GM19324 (cell line): ENCODE data around the gene GALNT18.

ENCODE experiments used
- ATAC-seq: cut with Tn5 transposase; IDR thresholded peaks from one replicate; pipeline ENCODE4 v1.9.1; 2021; ENCODE audit warnings: mild to moderate bottlenecking, moderate library complexity; ENCODE audit not compliant: unreplicated experiment, low FRiP score

GALNT18 gene

DNA sequence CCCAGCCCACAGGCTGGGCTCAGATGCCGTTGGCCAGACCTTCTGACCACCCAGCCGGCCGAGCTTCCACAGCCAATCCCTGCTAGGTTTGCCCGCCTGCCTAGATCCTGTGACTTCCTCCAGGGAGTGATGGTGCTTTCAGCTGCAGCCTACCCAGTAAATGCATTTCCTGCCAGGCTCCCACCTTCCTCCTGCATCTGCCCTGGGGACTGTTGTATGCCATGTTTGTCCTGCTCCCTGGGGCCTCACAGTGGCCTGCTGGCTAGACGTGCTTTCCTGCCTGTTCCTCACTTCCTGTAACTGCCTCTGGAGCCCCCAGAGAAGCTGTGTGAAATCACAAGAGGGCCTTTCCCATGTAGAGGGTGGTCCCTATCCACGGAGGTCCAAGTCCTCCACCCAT is 86.2 kb downstream of the GALNT18 start:
- no peak for ATAC-seq

DNA sequence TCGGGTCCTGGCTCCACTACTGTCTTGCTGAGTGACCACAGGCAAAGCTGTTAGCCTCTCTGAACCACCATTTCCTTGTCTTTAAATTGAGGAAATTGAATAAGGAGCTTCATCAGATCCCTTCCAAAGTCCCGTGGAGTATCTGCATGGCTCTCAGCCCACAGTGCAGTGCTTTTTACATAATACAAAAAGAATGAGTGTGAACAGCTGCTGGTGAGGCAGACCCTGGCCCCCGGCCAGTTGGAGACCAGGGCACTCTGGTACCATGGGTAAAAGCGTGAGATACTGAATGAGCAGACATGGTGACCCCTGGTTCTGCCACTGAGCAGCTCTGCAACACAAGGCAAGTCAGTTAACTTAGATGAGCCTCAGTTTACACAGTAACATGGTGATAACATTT is 86.8 kb downstream of the GALNT18 start:
- ATAC-seq: no peak

DNA sequence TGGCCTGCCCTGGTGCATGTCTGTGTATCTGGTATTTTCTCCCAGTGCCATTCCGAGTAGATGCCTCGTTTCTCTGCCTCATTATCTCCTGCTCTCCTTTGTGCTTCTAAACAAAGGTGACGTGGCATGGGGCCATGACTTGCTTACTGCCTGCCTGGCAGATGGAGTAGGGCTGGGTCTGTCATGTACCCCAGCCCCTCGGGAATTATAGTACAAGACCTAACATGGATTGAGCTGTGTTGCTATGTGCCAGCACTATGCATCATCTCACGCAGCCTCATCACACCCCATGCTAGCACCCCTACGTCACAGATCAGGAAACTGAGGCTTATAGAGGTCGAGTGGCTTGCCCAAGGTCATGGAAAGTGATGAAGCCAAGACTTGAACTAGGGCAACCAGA is 88.1 kb downstream of the GALNT18 start:
- ATAC-seq: no peak

DNA sequence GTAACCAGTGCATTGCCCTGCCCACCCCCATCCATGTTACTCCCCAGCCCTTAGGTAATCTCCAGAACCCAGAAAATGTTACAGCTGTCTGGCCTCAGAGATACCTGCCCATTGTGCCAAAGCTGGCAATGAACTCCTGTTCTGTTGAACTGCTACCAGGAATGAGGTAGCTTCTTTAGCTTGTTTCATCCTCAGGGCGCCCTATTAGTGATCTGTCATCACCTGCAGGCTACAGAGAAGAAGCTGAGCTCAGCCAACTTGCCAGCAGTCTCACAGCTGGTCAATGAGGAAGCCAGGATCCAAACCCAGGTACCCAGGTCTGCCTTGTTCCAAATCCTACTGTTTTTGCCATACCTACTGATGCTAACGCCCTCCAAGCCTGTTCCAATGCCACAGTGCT is 88.7 kb downstream of the GALNT18 start:
- no peak for ATAC-seq

DNA sequence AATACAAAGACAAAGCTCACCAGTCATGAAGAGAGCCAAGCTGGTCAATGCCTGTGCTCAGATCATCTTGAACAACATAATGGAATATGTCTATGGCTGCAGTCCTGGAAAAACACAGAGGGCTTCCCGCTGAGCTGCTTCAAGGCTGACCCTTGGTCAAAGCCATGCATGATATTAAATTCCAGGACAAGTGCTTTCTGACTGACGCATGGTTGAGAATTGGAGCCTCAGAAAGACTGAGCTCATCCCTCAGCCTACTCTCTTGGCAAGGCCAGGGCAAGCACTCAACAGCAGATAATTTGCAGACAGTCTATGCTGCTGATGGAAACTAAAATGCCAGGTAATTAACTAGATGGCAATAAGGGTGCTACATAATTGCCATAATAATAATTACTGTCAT is 89.2 kb downstream of the GALNT18 start:
- ATAC-seq: no peak

DNA sequence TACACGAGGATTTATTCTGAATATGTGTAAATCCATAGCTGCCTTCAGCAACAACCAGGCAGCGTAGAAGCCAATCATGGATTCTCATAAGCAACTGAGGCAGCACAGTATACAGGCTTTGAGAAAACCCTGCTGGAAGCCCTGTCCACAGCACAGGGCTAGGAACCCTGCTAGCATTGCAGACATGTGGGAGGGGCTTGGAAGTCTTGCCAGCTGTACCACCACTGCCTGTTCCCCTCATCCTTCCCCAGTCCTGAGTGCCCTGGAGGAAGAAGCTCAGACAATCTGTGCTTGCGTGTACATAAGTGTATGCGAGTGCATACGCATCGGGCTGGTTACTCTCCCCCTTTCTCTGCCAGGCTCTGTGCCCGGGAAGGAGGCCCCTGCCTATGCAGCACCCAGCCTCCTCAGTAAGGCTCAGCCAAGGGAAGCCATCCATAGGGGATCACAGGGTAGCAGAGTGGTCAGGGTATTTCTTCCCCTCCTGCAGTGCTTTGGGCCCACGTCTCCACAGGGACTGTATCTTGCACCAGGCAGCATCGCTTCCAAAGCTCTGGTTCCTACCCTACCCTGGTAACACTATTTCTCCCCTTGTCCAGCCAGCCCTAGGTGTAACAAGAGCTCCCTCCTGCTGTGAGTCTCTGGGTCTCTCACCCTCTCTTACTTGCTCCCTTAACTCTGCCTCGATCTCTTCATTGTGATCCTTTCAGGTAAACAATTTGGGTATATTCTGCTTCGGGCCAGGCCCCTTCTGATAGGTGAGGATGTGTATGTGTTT is 90.5 kb downstream of the GALNT18 start:
- no peak for ATAC-seq

DNA sequence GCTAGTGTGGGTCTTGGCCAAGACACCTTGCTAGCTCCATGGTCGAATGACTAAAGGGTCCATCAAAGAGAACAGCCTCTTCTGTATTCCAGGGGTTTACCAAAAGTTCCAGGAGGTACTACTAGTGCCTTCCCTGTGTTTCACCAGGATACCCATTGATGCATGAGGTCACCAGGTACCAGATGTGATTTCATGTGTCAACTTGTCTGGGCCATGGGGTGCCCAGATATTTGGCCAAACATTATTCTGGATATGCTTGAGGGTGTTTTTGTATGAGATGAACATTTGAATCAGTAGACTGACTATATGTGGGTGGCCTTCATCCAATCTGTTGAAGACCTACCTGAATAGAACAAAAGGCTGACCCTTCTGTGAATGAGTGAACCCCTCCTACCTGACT is 92.8 kb downstream of the GALNT18 start:
- ATAC-seq: no peak

DNA sequence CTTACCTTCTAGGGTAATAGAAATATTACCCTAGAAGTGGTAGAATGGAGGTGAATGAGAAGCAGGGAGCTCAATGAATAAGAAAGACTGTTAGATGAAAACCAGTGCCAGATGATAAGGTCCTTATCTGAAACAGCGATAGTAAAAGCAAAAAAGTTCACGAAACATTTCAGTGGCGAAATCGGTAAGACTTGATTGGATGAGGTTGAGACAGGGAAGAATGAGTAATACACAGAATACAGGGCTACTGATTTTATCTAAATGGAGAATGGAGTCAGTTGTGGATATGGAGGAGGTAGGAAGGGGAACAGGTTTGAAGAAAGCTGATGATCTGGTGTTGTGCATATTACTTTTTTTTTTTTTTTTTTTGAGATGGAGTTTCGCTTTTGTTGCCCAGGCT is 96.5 kb downstream of the GALNT18 start:
- no peak for ATAC-seq

DNA sequence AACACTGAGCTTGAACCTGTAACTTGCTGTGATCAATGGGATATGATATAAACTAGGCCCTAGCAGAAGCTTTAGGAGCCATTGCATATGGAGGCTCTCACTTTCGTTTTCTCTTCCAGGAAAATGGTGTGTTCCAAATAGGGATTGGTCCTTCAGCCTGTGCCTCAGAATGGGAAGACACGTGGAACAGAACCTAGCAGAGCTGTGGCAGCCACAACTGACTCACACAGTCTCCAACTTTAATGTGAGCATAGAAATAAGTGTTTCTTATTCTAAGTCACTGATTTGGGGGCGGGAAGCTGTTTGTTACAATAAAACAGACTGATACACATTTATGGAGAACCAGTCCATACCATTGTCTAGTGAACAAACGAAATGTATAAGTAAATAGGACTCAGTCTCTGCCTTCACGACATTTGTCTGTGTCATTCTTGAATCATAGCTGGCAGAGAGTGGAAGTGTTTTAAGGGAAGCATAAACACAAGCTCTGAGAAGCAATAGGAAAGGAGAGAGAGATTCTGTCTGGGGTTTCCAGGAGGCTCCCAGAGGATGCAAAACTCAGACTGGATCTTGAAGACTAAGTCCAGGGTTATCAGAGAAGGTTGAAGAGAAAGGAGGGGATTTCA is 97.3 kb downstream of the GALNT18 start:
- ATAC-seq: no peak

DNA sequence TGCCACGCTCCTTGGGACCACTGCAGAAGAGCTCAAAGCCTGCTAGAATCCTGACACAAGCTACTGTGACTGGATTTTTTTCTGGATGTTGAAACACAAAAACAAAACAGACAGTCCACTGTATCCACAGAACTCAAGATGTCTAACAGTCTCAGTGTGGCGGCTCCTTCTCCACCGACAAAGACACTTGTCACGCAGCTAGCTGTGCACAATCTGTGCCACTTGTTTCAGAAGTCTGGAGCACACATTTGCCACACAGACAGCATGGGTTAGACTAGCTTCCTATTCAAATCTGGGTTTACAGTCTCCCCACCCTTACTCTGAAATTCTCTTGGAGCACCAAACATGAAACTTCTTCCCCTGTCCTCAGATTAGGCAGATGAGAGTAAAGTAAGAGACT is 99.2 kb downstream of the GALNT18 start:
- no peak for ATAC-seq

DNA sequence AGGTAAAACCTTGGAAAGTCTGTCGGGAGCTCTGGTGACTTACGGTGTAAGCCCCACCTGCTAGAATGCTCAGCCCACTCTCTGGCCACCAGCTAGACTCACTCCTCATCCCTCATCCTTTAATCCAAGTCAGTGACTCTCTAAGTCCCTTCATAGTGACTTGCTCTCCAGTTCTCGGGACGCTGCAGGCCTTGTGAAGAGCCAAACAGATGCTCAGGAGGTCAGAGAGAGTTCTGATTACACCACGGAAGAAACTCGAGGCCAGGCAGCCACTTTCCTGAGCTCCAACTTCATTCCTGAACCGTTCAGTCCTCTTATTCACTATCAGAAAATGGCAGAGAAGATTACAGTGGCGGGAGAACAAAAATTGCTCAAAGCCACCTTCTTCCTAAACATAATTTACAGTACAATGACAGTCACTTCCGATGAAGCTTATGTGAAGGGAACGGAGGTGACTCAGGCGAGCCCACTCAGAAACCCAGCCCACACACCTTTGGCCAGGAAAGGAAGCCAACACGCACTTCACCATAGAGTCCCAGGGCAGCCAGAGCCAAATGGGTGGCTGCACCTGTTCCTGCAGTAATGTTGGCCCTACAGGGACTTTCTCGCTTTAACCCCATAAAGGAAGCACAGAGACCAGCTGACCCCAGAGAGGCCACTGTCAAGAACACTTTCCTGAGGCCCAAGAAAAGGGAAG is 100.4 kb downstream of the GALNT18 start:
- no peak for ATAC-seq

DNA sequence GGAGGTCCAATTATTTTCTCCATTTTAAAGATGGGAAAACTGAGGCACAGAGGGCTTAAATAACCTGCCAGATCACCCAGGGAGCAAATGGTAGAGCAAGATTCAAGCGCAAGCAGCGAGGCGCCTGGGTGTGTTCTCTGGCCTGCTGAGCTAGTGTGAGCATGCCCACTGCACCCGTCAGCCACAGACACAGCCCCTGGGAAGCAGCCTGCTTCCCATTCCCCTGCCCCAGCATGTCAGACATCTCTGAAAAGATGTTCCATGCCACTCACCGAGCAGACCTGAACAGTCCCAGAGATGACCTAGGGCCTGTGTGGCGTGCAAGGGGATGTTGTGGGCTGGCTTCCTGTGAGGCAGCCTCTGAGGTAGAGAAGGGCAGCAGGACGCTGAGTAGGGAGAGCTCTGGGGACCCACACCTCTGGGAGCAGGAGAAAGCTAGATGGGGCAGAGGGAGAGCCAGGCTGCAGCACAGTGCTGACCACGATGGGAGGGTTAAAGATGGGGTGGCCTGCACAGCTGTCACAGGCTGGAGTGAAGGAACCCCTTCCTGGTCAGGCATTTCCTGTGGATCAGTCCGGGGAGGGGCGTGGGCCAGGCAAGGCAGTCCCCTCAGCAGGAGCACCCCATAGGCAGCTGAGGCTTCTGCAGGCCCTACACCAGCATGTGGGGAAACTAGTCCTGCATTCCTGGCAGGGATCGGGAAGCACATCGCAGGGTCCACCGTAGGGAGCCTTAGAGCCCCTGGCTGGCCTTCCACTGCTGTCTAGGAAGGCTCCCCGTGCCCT is 101.4 kb downstream of the GALNT18 start:
- no peak for ATAC-seq

DNA sequence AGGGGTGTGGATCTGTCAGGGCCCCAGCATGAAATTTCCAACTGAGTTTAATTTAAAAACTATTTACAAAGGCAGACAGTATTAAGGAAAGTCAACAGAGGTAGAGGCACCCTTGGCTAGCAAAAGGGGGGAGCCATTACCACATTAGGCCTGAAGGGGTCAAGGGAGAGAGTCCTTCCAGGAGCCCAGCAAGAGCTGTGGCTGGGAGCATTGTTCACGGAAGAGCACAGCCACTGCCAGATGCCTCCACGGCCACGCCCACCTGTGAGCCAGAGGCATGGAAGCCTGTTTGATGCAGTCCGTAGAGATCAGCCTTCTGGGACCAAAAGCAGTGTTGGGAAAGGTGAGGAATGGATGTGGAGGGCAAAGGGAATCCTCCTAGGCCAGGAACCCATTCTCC is 102.6 kb downstream of the GALNT18 start:
- ATAC-seq: no peak

DNA sequence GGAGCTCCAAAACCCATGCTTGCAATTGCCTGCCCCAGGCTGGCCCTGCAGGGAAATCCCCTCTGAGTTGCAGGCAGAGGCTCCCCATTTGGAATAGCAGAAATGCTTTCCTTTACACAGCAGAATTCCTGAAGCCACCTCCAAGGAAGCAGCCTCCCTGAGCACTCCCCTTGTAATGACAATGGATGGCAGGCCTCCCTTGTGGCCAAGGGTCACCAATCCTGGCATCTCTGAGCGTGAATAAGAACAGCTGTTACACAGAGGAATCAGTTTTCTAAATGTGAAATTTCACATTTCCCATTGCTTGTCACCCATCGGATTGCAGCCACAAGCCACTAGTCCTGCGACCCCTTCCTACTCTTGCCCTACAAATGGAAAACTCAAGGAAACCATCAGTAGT is 107.6 kb downstream of the GALNT18 start:
- no peak for ATAC-seq

DNA sequence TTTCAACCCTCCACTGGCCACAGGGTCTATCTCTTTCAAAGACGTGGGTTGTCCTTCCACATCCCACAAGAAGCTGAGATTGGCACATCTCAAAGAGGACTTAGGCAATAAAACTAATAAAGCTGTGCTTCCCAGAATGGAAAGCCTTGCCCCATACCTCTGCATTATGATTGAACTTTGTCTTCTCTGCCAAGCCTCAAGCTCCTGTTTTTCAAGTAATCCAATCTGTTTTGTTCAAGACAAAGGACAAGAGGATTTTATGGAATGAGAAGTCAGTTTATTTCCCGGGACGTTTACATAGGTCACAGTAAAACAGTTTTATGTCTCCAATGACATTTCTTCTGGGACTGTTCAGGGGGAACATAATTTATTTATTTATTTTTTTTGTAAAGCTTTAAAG is 108.4 kb downstream of the GALNT18 start:
- no peak for ATAC-seq

DNA sequence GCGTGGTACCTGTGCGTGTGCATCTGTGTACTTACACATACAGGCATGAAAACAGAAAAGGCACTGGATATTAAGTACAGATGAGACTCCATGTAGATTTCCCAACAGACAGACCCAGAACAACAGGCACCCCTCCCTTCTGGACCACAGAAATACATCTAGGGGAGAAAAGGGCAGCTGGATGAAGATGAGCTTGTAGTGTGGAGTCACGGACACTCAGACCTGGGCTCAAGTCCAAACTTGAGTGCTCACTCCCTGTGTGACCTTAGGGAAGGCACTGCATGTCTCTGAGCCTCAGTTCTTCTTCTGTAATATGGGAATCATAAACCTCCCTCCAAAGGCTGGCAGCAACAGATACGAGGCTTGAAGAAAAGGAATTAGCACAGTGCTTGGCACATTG is 108.9 kb downstream of the GALNT18 start:
- no peak for ATAC-seq

DNA sequence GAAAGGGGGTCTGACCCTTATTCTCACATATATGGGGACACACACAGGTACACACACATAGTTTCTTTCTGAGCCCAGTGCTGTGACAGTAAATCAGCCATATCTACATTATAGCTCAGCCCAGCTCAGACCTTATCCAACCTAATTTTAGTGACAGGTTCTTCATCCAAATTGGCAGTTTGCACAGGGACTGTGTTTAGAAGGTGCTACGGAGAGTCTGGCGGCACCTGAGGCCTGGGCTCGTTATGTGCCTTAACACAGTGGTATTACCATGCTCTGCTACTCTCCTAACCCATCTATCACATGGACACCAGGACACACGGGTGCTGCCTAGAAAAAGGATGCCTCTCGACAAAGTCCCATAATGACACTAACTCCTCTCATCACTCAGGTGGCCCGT is 109.3 kb downstream of the GALNT18 start:
- no peak for ATAC-seq

DNA sequence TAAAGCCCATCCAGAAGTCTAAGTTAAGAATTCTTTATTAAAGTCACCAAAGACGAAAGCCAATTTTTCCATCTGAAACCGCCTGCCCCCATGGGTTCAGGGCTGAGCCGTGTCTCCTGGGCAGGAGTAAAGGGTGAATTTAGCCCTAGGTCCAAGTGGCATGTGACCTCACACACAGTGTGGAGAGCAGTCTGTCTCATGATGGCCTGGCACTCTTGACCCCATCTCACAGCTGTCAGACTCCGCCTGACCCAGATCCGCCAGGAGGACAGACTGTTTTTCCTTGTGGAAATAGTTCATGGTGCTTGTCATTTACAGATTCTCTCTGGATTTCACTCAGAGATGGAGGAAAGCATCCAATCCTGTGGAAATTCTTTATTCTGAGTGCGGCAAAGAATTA is 109.7 kb downstream of the GALNT18 start:
- ATAC-seq: no peak

DNA sequence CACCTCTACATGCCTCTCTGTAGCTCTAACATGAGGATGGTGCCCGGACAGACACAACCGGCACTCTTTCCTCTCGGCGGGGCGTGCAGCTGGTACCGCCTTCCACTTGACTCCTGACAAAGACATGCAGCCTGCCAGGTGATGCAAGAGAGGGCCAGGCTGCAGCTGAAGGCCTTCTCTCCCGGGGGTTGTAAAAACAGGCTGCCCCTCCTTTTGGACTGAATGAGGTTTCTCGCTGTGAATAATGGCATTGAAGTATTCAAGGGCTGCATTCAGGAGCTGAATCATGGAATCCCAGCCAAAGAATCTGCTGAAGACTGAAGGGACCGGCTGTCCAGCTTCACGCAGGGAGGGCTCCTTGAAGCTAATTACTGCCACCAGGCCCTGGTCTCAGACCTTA is 110.9 kb downstream of the GALNT18 start:
- ATAC-seq: no peak

DNA sequence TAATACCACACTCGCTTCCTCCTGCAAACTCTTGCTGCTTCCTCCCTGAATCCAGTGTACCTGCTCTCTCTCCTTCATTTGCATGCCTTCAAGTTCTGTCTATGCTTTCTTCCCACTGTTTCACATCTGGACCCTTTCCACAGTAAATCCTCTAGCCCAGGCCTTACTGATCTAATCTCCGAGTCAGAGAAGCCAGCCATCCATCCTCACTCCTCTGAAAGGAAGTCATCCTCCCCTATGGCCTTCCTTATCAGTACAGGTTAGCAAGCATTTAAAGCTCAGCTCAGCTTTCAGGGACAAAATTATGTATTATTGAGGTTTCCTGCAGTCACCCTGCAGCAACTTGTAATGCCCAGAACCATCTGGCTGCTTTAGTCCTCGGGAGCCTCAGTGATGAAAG is 116.1 kb downstream of the GALNT18 start:
- no peak for ATAC-seq

DNA sequence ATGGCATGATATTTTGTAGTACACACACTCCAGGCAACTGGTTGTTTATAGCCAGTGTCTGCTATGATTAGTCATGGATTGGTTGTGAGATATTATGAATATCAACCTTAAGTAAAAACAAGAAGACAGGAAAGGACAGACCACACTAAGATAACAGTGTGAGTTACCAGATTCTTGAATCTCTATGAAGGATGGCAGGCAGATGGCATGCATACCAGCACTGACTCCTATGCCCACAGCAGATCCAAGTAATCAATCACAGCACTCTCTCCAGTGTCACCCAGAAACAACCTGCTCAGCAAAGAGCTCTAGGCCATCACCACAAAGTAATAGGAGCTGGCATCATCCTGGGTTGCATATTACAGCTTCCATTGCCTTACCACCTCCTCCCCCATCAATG is 116.6 kb downstream of the GALNT18 start:
- ATAC-seq: no peak
